HepG2 (cell line): ENCODE measurements around the gene FGF18. TPM values are rescaled to one million over a fixed set of nuclear protein-coding genes. Genes with fewer than 3 reads are reported as not detected.

Experiments
- ATAC-seq: fragments of 200-7000 bp; cut with Tn5 transposase; 3 replicates; pipeline ENCODE4 v1.9.1; 2020; ENCODE audit warnings: mild to moderate bottlenecking, moderate library complexity
- BruUV-seq: library from RNA; stranded (reverse); fragments of 400-500 nt; replicated peaks from 2 replicates; lab custom pipeline; 2021; lab: Mats Ljungman, UMichigan
- CTCF ChIA-PET: fragments of 300-600 bp; formaldehyde crosslinking; extraction: SDS; loops from one replicate; lab custom pipeline; 2021; ENCODE audit warnings: low total read pairs, inconsistent platforms, low intra/inter-chr PET ratio; lab: Yijun Ruan, JAX
- POLR2A ChIA-PET: fragments of 350-600 bp; sonication (Branson Sonifier 250); formaldehyde crosslinking; loops from one replicate; lab custom pipeline; 2020; ENCODE audit warnings: antibody characterized with exemption, inconsistent platforms; lab: Yijun Ruan, JAX
- DNase-seq: peaks from one replicate; pipeline ENCODE4 v3.0.0-alpha.2; 2015; ENCODE audit warnings: low spot score
- FAIRE-seq: peaks from 3 replicates; lab custom pipeline; 2011; peaks lifted over from hg19 to GRCh38; lab: Jason Lieb, UNC
- H2AFZ ChIP-seq: one replicate; pipeline ENCODE4 v1.6.1; 2011; ENCODE audit warnings: low read length, inconsistent platforms
- H3K27ac ChIP-seq: fragments of 300-600 bp; 3 replicates; pipeline ENCODE4 v1.8.0; 2011; ENCODE audit warnings: mixed run types, mild to moderate bottlenecking, mixed read lengths, low read length, inconsistent platforms; ENCODE audit not compliant: insufficient read depth; ENCODE audit errors: extremely low read length
- H3K27me3 ChIP-seq, 2 experiments: fragments of 200-600 bp in 1 of 2; 2 replicates in 1 of 2; 3 replicates in 1 of 2; pipeline versions ENCODE4 v1.6.0 to v1.8.0; 2011; ENCODE audit warnings: low read length in 2 of 2, mild to moderate bottlenecking in 2 of 2, moderate library complexity in 2 of 2, inconsistent platforms in 1 of 2; ENCODE audit not compliant: insufficient read depth in 2 of 2, control insufficient read depth in 1 of 2
- H3K36me3 ChIP-seq, 2 experiments: fragments of 200-600 bp in 1 of 2; replicated peaks in 1 of 2; 2 replicates in 1 of 2; 3 replicates in 1 of 2; pipeline versions ENCODE4 v1.5.1 to v1.8.0; 2011; ENCODE audit warnings: low read length in 2 of 2, inconsistent platforms in 1 of 2; ENCODE audit not compliant: insufficient read depth in 2 of 2, control insufficient read depth in 1 of 2
- H3K4me1 ChIP-seq: 2 replicates; pipeline ENCODE4 v1.5.1; 2012; ENCODE audit warnings: low read length, inconsistent platforms; ENCODE audit not compliant: insufficient read depth
- H3K4me2 ChIP-seq: 2 replicates; pipeline ENCODE4 v1.6.0; 2011; ENCODE audit warnings: low read depth, low read length, inconsistent platforms
- H3K4me3 ChIP-seq, 3 experiments: fragments of 200-600 bp in 1 of 3; sonication (generic), shearing (Covaris generic) in 1 of 3; replicated peaks in 1 of 3; 2 replicates each; pipeline ENCODE4 v1.5.1; 2011 to 2016; ENCODE audit warnings: low read length in 3 of 3, inconsistent platforms in 2 of 3, low read depth in 2 of 3, mild to moderate bottlenecking in 2 of 3, control low read depth in 1 of 3, mixed read lengths in 1 of 3; ENCODE audit not compliant: insufficient read depth in 1 of 3
- H3K79me2 ChIP-seq: one replicate; pipeline ENCODE4 v1.6.1; 2011; ENCODE audit warnings: low read length, inconsistent platforms; ENCODE audit not compliant: insufficient read depth
- H3K9ac ChIP-seq: 2 replicates; pipeline ENCODE4 v1.6.0; 2011; ENCODE audit warnings: mild to moderate bottlenecking, low read depth, low read length, inconsistent platforms; ENCODE audit not compliant: insufficient read depth
- H3K9me3 ChIP-seq: 2 replicates; pipeline ENCODE4 v1.5.1; 2012; ENCODE audit warnings: mild to moderate bottlenecking, low read length
- H4K20me1 ChIP-seq: 2 replicates; pipeline ENCODE4 v1.6.0; 2011; ENCODE audit warnings: inconsistent platforms, mild to moderate bottlenecking, low read length, moderate library complexity; ENCODE audit not compliant: insufficient read depth
- ATF6 ChIP-seq: sonication (generic); formaldehyde crosslinking; conservative IDR thresholded peaks from 2 replicates; pipeline ENCODE4 v1.4.0; 2020; ENCODE audit warnings: missing genetic modification reagents
- BRD4 ChIP-seq: sonication (generic); formaldehyde crosslinking; IDR thresholded peaks from 2 replicates; pipeline ENCODE4 v1.4.0; 2020; ENCODE audit warnings: missing genetic modification reagents
- LCORL ChIP-seq, 2 experiments: fragments of 450-650 bp in 1 of 2; sonication (generic) in 1 of 2; formaldehyde crosslinking in 1 of 2; IDR thresholded peaks; 2 replicates each; pipeline versions ENCODE4 v1.5.0 to v1.6.1; 2017 to 2020; ENCODE audit warnings: antibody characterized with exemption in 1 of 2, missing genetic modification reagents in 1 of 2
- MIER3 ChIP-seq: IDR thresholded peaks from 2 replicates; pipeline ENCODE4 v1.6.1; 2016; ENCODE audit warnings: missing compliant biosample characterization, borderline replicate concordance
- SNAPC2 ChIP-seq: sonication (generic); formaldehyde crosslinking; IDR thresholded peaks from 2 replicates; pipeline ENCODE4 v1.8.1; 2022; ENCODE audit warnings: mild to moderate bottlenecking, missing genetic modification reagents
- ZNF263 ChIP-seq: sonication (generic); formaldehyde crosslinking; IDR thresholded peaks from 2 replicates; pipeline ENCODE4 v1.4.0; 2020; ENCODE audit warnings: missing genetic modification reagents
- ZNF326 ChIP-seq: sonication (generic); formaldehyde crosslinking; IDR thresholded peaks from 2 replicates; pipeline ENCODE4 v1.4.0; 2020; ENCODE audit warnings: missing genetic modification reagents, borderline replicate concordance
- ZNF629 ChIP-seq: sonication (generic); formaldehyde crosslinking; conservative IDR thresholded peaks from 2 replicates; pipeline ENCODE4 v1.5.0; 2020; ENCODE audit warnings: missing genetic modification reagents
- ZNF7 ChIP-seq: IDR thresholded peaks from 2 replicates; pipeline ENCODE4 v1.6.1; 2016; ENCODE audit warnings: missing biosample characterization, missing genetic modification reagents
- ZUFSP ChIP-seq: sonication (generic); formaldehyde crosslinking; IDR thresholded peaks from 2 replicates; pipeline ENCODE4 v1.9.0; 2021; ENCODE audit warnings: missing genetic modification reagents, mild to moderate bottlenecking, borderline replicate concordance
- in situ Hi-C: cut with HindIII; loops from 2 replicates; pipeline ENCODE4 v1.10.0; 2017; ENCODE audit warnings: low pct_unique_long_range_greater_than_20kb; ENCODE audit not compliant: extremely low pct_ligation_motif_present
- intact Hi-C: fragments of 100-400 bp; cut with micrococcal nuclease; formaldehyde crosslinking; loops from one replicate; pipeline ENCODE4 v1.10.0; 2022; ENCODE audit not compliant: unreplicated experiment
- polyA plus RNA-seq, 8 experiments: library from polyadenylated mRNA; depleted of rRNA in 3 of 8; stranded (reverse) in 7 of 8; unstranded in 1 of 8; fragments of >200 nt; fragmentation: Illumina TruSeq in 4 of 8; extraction: Trizol in 4 of 8; gene quantifications; 2 replicates each; pipeline versions ENCODE4 v1.2.1 to v1.2.3, GENCODE V29; 2011 to 2016; ENCODE audit warnings: low read depth in 4 of 8, missing spikeins in 1 of 8, mixed read lengths in 1 of 8; ENCODE audit not compliant: insufficient read depth in 1 of 8
- total RNA-seq, 5 experiments: library from RNA; depleted of rRNA; stranded (reverse); fragments of >200 nt; fragmentation: Illumina TruSeq; extraction: Trizol; gene quantifications; 2 replicates each; pipeline ENCODE4 v1.2.3, GENCODE V29; 2016; ENCODE audit warnings: low read depth in 1 of 5

The FGF18 gene
- total and polyA plus RNA-seq, 2 of the 13 experiments (the other 11 are each of a cell fraction or from before 2014, with no cell fraction given) = not detected

GRCh38 chr5:171475596-171475995 is 56.1 kb downstream of the FGF18 start:
- ChIA-PET CTCF (no interaction called here), POLR2A (no interaction called here)
- no TSS peak for BruUV-seq
- no peaks in the 10 kb centered on the region for H3K36me3 ChIP-seq
- no peaks in the 10 kb centered on the region for H4K20me1 ChIP-seq
- H3K4me3 ChIP-seq = no peak overlapping the region
- TF ChIP-seq LCORL (IDR thresholded peaks at IDR 0.05) (no peak), LCORL (CRISPR knock-in tag; IDR thresholded peaks at IDR 0.05) (no peak), ATF6 (no peak), ZNF7 (no peak), SNAPC2 (CRISPR knock-in tag) (no peak), ZNF263 (CRISPR knock-in tag) (no peak), ZNF629 (CRISPR knock-in tag) (no peak), ZUFSP (no peak), BRD4 (no peak), MIER3 (CRISPR knock-in tag) (no peak), ZNF326 (CRISPR knock-in tag) (no peak)
- no peaks in the 10 kb centered on the region for H3K9me3 ChIP-seq
- H3K4me1 ChIP-seq = no peaks in the 10 kb centered on the region
- H3K4me2 ChIP-seq = no peak overlapping the region
- intact Hi-C loops = no loop called here
- DNase-seq = no peak
- no peak for ATAC-seq
- no peaks in the 10 kb centered on the region for H3K79me2 ChIP-seq
- no peak overlapping the region for H3K9ac ChIP-seq
- no peak overlapping the region for H3K27ac ChIP-seq
- in situ Hi-C loops = no loop called here
- H3K27me3 ChIP-seq = 0 out of 5 replicates have a peak, but pooled peaks cover 1 to 2% of the 10 kb centered on the region in 2 experiments
- no peak for FAIRE-seq
- no peak overlapping the region for H2AFZ ChIP-seq
